ENCODE results near the gene ALDH4A1.

ALDH4A1 gene

DNA sequence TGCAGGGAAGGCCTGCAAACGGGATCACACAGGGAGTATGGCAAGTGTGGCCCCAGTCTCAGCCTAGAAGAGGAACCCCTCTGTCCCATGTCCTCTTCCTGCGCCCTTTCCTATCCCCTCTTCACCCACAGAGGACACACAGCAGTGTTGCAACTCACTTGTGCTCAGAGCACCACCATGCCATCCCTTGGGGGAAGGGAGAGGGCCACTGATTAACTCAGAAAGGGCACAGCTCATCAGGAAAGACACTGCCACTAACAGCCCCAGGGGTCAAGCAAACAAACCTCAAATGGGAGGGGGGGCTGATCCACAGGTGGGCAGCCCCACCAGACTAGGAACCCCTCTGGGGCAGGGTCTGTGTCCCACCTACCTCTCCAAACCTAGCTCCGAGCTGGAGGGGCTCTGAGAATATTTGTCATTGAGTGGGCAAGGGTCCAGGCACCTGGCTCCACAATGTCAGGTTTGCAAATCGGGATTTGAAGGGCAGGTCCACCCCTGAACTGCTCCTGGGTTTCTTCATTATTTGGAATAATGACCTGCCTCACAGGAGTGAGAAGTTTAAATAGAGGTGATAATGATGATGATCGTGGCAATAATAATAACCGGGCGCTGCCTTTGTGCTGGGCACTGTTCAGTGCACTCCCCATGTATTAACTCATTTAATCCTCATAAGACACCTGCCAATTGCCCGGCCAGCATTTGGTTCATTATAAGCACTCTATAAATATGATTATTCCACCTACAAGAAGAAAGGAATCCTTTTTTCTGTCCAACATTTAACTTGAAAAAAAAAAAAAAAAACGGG lies 1.0 kb downstream of the ALDH4A1 start:
- in situ Hi-C loops (cut with MboI; ENCODE audit: low sequenced_read_pairs), result loop anchor here (10.0 kb wide), 1 partner anchor 193 kb away; no protein-coding TSS in a partner anchor

DNA sequence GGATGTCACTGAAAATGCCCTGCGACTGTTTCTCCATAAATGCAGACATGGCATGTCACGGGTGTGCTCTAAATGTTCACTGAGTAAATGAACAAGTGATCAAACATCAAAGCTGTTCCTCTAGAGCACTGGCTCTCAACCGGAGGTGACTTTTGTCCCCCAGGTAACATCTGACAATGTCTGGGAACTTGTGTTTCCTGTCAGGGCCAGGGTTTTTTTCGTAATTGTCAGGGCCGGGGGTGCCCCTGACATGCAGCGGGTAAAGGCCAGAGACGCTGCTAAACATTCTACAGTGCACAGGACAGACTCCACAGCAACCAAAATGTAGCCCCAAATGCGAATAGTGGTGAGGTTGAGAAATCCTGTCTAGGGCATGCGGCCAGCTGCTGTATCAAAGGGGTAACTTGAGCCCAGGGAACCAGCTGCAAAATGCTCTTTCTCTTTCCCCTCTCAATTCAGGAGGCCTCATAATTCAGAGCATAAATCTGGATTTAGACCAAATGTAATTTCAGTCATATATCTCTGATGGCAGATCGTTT lies 2.0 kb downstream of the ALDH4A1 start:
- in situ Hi-C loops (cut with MboI; ENCODE audit: low sequenced_read_pairs), result loop anchor here (10.0 kb wide), 1 partner anchor 194 kb away; no protein-coding TSS in a partner anchor

DNA sequence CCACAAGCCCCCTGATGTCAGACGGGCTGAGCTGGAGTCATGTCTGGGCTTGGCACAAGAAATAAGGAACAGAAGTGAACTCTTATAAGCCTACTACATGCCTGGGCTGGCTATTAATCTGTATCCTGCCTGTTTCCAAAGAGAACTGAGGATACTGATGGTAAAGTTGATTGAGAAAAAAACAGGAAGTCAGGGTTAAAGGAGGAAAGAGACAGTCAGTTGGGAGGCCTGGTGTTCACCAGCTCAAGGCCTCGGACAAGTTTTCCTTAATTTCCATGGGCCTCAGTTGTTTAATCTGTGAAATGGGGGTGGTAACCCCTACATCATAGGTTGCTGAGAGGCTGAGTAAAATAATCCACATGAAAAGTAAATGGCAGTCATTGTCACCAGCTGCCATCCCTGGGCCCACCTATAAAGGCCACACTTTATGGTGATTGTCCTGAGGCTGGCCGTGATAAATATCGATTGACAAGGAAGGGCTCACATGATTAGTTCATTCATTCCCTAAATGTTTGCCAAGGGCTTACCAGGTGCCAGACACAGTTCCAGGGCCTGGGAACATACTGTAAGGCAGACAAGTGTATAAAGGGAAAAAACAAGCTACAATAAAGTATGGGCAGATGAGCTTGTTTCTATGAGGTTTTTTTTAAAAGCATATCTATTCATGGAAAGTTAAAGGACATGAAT lies 2.8 kb downstream of the ALDH4A1 start:
- in situ Hi-C loops (cut with MboI; ENCODE audit: low sequenced_read_pairs), result loop anchor here (10.0 to 25.0 kb wide), 3 partner anchors 195 to 763 kb away; partner anchors contain the start of gene HTR6

DNA sequence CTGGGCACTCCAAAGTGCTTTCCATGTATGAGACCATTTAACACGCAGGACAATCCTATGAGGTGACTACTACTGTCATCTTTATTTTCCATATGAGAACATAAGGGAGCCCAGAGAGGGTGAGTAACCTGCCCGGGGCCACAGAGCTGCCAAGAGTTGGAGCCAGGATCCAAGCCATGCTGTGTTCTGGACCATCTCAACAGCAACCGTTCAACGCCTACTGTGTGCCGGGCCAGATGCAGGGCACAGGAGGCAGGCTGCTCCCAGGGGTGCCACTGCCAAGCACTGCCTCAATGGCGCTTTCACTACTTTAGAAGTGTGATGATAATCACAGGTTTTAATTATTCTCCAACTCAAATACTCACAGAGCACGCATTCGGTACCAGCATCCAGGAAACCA lies 3.8 kb downstream of the ALDH4A1 start:
- in situ Hi-C loops (cut with MboI; ENCODE audit: low sequenced_read_pairs), result loop anchor here (10.0 to 25.0 kb wide), 2 partner anchors 346 to 764 kb away; partner anchors contain the start of gene HTR6

DNA sequence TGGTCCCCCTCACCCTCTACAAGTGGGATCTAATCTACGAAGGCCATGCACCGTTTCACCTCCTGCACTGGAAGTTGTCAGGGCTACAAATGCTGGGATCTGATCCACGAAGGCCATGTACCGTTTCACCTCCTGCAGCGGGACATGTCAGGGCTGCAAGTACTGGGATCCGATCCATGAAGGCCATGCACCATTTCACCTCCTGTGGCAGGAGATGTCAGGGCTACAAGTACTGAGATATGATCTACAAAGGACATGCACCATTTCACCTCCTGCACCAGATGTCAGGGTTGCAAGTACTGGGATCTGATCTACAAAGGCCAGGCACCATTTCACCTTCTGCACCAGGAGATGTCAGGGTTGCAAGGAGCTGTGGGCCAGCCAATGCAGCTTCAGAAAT lies 7.0 kb downstream of the ALDH4A1 start:
- in situ Hi-C loops (cut with MboI; ENCODE audit: low sequenced_read_pairs), result loop anchor here (10.0 to 25.0 kb wide), 2 partner anchors 349 to 767 kb away; partner anchors contain the start of gene HTR6

DNA sequence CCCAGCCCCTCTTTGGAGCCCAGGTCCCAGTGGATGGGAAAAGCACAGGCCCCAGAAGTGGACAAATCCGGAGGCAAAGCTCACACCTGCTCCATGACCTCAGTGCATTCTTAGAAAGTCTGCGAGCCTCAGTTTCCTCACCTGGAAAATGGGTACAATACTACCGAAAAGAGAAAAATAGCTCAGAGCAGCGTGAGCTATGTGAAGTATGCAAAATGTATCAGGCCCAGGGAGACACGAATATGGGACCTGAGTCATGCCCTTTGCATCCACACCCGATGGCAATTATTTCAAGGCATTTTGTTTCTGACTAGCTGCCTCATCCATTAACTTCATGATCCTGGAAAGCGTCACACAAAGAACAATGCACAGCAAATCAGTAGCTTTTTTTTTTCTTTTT lies 9.2 kb downstream of the ALDH4A1 start:
- in situ Hi-C loops (cut with MboI; ENCODE audit: low sequenced_read_pairs), result loop anchor here (10.0 to 25.0 kb wide), 2 partner anchors 352 to 769 kb away; partner anchors contain the start of gene HTR6

DNA sequence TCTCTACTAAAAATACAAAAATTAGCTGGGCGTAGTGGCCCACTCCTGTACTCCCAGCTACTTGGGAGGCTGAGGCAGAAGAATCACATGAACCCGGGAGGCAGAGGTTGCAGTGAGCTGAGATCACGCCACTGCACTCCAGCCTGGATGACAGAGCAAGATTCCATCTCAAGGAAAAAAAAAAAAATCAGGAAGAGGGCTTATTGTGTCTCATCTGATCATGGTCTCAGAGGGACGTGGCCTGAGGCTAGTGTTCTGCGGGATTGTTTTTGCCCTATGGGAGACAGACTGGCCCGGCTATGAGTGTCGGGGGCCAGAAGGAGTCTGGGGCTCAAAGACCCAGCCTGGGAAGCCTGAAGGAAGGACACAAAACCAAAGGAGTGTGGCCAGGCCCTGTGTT lies 10.5 kb downstream of the ALDH4A1 start:
- in situ Hi-C loops (cut with MboI; ENCODE audit: low sequenced_read_pairs), result loop anchor here (10.0 to 25.0 kb wide), 2 partner anchors 353 to 770 kb away; partner anchors contain the start of gene HTR6

DNA sequence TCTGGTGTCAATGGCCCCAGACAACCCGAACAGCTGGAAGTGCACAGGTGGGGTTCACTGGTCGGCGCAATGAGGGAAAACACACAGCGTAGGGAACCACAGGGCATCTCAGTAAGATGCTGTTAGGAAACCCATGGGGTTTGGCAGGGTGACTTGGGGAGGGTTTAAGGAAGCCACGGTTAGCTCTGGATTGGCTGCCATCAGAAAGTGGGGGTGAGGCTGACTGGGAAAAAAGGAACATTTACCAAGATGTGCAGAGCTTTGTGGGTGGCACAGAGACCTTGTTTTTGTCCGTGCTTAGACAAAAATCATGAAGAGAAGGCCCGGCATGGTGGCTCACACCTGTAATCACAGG lies 11.0 kb downstream of the ALDH4A1 start:
- in situ Hi-C loops (cut with MboI; ENCODE audit: low sequenced_read_pairs), result loop anchor here (10.0 to 25.0 kb wide), 2 partner anchors 353 to 771 kb away; partner anchors contain the start of gene HTR6

DNA sequence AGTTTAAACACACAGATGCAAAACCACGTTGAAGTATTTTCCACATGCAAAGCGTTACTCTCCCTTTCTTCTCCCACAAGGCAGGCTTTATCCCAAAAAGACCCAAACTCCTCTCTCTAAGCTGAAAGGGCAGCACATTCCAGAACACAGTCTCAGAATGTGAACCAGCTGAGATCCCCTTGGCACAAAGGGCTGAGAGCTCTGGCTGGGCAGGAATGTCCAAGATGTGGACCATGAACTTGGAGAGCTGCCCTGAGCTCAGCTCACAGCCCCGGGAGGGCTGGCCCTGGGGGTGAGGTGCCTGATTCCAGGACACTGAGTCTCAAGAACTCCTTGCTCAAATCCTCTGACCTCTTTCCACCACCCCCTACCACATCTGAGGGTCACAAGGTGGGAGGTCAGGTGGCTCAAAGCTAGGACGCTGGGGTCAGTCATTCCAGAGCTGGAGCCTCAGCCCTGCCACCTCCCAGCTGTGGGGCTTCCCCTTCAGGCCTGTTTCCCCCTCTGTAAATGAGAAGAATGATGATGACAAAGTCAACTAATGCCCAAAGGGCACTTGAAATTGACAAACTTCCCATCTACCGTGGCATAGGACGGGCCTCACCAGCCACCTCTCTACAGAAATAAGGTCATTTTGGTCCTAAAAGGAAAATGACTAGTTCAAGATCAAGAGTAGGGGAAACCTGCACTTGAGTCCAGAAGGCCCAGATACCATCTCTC lies 11.5 kb downstream of the ALDH4A1 start:
- in situ Hi-C loops (cut with MboI; ENCODE audit: low sequenced_read_pairs), result loop anchor here (10.0 to 25.0 kb wide), 2 partner anchors 354 to 771 kb away; partner anchors contain the start of gene HTR6

DNA sequence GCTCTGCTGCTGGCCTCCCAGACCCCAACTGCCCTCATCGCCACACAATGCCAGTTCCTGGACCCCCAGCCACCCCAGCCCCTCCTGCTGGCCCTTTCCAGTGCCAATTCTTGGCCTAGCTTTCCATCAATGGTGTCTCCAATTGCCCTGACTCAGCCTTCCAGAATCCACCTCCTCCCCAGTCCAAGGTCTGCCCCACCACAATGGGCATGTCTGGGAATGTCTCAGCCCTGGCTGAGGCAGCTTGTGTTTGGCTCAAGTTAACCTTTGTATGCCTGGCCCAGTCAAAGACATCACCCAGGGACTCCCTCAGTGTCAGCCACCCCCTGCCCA lies 16.4 kb downstream of the ALDH4A1 start:
- in situ Hi-C loops (cut with MboI; ENCODE audit: low sequenced_read_pairs), result loop anchor here (25.0 kb wide), 1 partner anchor 776 kb away; the partner anchor contains the start of gene HTR6

DNA sequence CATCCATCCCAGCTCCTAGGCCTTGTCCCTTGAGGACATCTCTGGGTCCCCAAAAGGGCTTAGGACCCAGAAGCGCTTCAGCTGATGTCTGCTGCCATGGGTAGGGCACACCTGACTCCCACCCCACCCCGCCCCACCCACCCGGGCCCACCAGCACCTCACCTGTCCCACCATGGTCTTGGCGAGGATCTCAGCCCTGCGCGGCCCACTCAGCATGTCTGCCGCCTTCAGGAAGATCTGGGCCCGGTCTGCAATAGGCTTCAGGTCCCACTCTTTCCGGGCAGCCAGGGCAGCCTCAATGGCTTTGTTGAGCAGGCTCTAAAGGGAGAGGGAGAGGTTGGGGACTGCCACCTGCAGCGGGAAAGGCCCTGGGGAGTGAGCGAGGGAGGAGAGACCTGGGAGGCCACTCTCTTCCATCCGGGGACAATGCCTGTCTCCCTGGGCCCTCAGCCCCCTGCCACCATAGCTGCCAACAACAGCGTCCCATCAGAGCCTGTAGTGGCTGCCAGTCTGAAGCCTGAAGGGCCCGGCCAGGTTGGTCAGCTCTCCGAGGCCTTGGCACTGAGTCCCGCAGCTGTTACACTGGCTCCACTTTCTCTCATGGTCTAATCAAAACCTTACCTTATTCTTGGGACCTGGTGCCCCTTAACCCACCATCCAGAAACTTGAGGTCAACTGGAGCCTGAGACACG lies 16.9 kb downstream of the ALDH4A1 start:
- in situ Hi-C loops (cut with MboI; ENCODE audit: low sequenced_read_pairs), result loop anchor here (25.0 kb wide), 1 partner anchor 777 kb away; the partner anchor contains the start of gene HTR6

DNA sequence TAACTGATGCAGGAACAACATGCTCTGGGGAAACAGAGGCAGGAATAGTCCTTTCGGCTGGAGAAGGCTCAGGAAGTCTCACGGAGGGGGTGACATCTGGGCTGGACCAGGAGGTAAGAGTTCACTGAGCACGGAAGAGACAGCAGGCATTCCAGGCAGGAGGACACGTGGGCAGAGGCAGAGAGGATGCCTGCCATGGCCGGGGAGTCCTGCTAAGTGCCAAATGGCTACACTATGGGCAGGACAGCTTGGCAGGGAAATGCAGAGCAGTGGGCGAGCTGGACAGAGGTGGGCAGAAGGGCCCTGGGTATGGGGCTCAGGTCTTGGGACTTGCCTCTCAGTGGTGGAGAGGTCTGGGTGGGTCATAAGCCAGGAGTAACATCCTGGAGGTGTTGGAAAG lies 17.6 kb downstream of the ALDH4A1 start:
- in situ Hi-C loops (cut with MboI; ENCODE audit: low sequenced_read_pairs), result loop anchor here (25.0 kb wide), 1 partner anchor 778 kb away; the partner anchor contains the start of gene HTR6

DNA sequence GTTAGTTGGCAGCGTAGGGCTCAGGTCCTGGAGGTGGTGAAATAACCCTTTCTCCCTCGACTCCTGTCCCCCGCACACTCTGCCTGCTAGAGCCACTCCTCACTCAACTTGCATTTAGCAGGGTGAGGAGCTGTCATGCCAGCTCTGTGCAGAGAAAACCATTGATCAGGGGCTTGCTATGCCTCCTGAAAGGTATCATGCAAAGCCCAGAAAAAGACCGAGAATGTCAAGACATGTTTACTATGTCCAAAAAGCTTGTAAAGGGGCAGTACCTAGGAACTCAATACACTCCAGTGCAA lies 18.0 kb downstream of the ALDH4A1 start:
- in situ Hi-C loops (cut with MboI; ENCODE audit: low sequenced_read_pairs), result loop anchor here (25.0 kb wide), 1 partner anchor 778 kb away; the partner anchor contains the start of gene HTR6

DNA sequence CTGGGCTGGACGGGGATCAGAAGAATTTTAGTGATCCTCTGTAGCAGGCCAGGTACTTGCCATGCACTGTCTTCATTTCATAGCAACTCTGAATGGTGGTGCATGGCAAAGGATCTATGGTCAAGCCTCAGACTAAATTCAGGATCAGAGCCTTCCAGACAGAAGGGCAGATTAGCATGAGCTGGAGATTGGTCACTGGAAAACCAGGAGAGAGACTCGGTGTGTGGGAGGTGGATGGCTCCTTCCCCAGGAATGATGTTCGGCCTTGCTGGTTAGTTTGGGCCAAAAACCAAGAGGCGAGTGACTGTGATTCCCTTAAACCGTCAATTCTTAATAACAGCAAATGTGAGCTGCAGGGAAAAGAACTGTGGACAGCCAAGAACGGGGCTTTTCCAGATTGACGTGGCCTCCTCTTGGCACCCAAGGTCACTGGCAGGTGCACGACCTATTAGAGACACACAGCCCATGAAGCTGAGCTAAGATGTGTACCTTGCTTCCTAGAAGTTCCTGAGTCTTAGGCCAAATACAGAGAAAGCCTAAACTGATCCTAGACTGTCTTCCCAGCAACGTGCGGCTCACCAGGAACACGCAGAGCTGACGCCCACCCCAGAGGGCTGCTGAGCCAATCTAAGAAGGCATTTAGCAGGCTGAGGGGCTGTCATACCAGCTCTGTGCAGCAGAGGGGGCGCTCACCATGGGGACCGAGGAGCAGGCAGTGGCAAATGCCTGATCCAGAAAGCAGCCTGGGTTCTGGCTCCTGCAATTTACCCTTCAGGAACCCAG lies 18.5 kb downstream of the ALDH4A1 start:
- in situ Hi-C loops (cut with MboI; ENCODE audit: low sequenced_read_pairs), result loop anchor here (25.0 kb wide), 1 partner anchor 778 kb away; the partner anchor contains the start of gene HTR6

DNA sequence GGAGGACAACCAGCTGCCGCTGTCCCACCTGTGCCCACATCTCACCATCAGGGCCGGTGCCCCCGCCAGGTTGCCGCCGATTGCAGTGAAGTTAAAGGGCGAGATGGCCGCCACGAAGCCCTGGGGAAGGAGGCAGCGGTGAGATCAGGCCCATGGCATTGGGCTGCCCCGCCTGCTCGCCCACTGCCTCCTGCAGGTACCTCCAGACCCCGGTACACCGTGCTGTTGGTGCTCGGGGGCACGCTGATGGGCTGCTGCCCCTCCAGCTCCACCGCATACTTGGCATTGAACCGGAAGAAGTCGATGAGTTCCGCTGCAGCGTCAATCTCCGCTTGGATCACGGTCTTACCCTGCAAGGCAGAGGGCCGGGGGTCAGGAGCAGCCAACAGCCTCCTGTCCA lies 19.3 kb downstream of the ALDH4A1 start:
- in situ Hi-C loops (cut with MboI; ENCODE audit: low sequenced_read_pairs), result loop anchor here (25.0 kb wide), 1 partner anchor 779 kb away; the partner anchor contains the start of gene HTR6

DNA sequence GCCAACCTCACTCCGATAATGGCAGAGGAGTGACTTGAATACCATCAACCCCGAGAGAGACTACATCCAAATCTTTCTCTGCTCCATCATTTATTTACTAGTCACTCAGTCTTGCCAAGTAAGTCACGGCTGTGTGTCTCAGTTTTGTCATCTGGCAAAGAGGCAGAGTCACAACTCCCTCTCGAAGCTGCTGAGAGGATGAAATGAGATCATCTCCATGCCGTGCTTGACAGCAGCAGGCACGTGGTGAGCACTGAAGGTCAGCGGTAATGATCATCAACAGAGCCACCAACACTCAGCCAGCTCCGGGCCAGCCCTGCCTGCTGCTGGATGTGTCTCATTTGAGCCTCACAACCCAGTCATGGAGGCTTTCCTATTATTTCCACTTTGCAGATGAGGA lies 19.9 kb downstream of the ALDH4A1 start:
- in situ Hi-C loops (cut with MboI; ENCODE audit: low sequenced_read_pairs), result loop anchor here (25.0 kb wide), 1 partner anchor 780 kb away; the partner anchor contains the start of gene HTR6

DNA sequence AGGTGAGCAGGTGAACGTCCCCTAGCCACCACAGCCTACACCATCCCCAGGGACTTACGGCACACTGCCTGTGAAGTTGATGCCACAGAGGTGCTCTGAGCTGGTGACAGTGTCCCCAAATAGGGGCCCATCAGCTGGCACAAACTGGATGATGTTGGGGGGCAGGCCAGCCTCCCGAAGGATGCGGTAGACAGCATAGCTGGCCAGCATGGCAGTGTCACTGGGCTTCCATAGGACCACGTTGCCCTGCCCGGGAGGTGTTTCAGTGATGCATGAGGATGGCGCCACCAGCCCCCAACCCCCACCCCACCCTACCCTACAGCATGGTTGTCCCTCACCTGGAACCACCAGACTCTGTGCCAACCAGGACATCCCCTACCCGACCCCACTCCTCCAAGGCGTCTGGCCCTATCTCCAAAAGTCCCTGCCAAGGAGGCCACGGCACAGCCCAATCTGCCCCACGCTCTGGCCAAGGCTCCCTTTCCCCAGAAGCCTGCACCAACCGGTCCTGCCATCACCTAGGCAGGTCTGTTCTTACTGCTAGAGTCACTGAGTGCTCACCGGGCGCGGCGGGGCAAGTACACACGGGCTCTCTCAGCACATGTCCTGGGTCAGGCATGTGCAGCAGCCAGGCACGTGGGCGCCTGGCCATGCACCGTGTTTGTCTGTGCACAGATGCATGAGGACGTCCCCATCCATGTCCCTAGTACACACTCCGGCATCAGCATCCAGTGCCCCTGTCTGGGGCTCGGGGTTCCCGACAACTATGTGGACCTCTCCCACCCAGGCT lies 20.5 kb downstream of the ALDH4A1 start:
- in situ Hi-C loops (cut with MboI; ENCODE audit: low sequenced_read_pairs), result loop anchor here (25.0 kb wide), 1 partner anchor 780 kb away; the partner anchor contains the start of gene HTR6

DNA sequence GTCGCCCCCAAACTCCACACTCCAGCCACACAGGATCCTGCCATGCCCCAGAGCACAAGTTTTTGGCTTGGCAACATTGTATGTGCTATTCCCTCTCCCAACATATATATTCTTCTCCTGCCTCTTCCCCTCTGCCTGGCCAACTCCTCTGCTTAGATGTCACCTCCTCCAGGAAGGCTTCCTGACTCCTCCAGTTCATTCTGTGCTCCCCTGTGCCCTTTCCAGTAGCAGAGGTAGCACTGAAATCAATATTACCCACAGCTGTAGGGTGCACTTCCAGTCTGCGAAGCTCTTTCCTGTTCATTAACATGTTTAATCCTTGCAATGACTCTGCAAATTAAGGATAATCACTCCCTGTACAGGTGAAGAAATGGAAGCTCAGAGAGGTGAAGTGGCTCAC lies 21.2 kb downstream of the ALDH4A1 start:
- in situ Hi-C loops (cut with MboI; ENCODE audit: low sequenced_read_pairs), result loop anchor here (25.0 kb wide), 1 partner anchor 781 kb away; the partner anchor contains the start of gene HTR6
